Endothelial cell of umbilical vein (primary cell): ENCODE results near the gene RPL21. TPM values are rescaled to one million over a fixed set of nuclear protein-coding genes. Genes with fewer than 3 reads are reported as not detected.
A peak's percentile ranks its signal among the peaks of the same experiment; 100 is the strongest.

Source experiments
- BruUV-seq: library from RNA; stranded (reverse); fragments of 400-500 nt; replicated peaks from 2 replicates; lab custom pipeline; 2021; lab: Mats Ljungman, UMichigan
- CTCF ChIA-PET: fragments of 300-600, 350-600 bp; sonication (Branson Sonifier 250); formaldehyde crosslinking; loops from one replicate; lab custom pipeline; 2021; ENCODE audit warnings: antibody characterized with exemption, inconsistent platforms; lab: Charles Lee
- POLR2A ChIA-PET: fragments of 300-600, 350-600 bp; sonication (Branson Sonifier 250); formaldehyde crosslinking; loops from one replicate; lab custom pipeline; 2021; ENCODE audit warnings: antibody characterized with exemption, inconsistent platforms; lab: Charles Lee
- DNase-seq: peaks from one replicate; pipeline ENCODE4 v3.0.0-alpha.2; 2011; ENCODE audit warnings: low read depth, low spot score
- FAIRE-seq: peaks from 2 replicates; lab custom pipeline; 2011; peaks lifted over from hg19 to GRCh38; lab: Jason Lieb, UNC
- H2AFZ ChIP-seq: 2 replicates; pipeline ENCODE4 v1.6.0; 2012; ENCODE audit warnings: low read depth, low read length, control low read depth, inconsistent platforms
- H3K27ac ChIP-seq: 2 replicates; pipeline ENCODE4 v1.5.1; 2011; ENCODE audit warnings: low read depth, mild to moderate bottlenecking, control low read depth, low read length, moderate library complexity; ENCODE audit not compliant: insufficient read depth
- H3K27me3 ChIP-seq, 2 experiments: 2 replicates each; pipeline versions ENCODE4 v1.6.0 to v1.6.1; 2011; ENCODE audit warnings: low read length in 2 of 2, mixed read lengths in 1 of 2; ENCODE audit not compliant: control insufficient read depth in 2 of 2, insufficient read depth in 2 of 2
- H3K36me3 ChIP-seq, 2 experiments: 2 replicates in 1 of 2; 3 replicates in 1 of 2; pipeline ENCODE4 v1.5.1; 2011; ENCODE audit warnings: low read length in 2 of 2, mild to moderate bottlenecking in 1 of 2, moderate library complexity in 1 of 2; ENCODE audit not compliant: control insufficient read depth in 2 of 2, insufficient read depth in 2 of 2; ENCODE audit errors: extremely low read depth in 1 of 2
- H3K4me1 ChIP-seq: 3 replicates; pipeline ENCODE4 v1.5.1; 2011; ENCODE audit warnings: mild to moderate bottlenecking, low read length; ENCODE audit not compliant: control insufficient read depth, insufficient read depth; ENCODE audit errors: extremely low read depth
- H3K4me2 ChIP-seq: 2 replicates; pipeline ENCODE4 v1.6.1; 2011; ENCODE audit warnings: low read length, control low read depth, mixed read lengths; ENCODE audit not compliant: insufficient read depth
- H3K4me3 ChIP-seq, 3 experiments: fragments of 200-600 bp in 1 of 3; sonication (generic), shearing (Covaris generic) in 1 of 3; replicated peaks in 1 of 3; 2 replicates each; pipeline ENCODE4 v1.5.1; 2011 to 2016; ENCODE audit warnings: control low read depth in 3 of 3, low read length in 3 of 3, mild to moderate bottlenecking in 2 of 3, inconsistent platforms in 1 of 3, low read depth in 1 of 3, moderate library complexity in 1 of 3; ENCODE audit not compliant: insufficient read depth in 1 of 3
- H3K79me2 ChIP-seq: 2 replicates; pipeline ENCODE4 v1.6.0; 2012; ENCODE audit warnings: low read length, inconsistent platforms; ENCODE audit not compliant: control insufficient read depth, insufficient read depth
- H3K9ac ChIP-seq: replicated peaks from 2 replicates; pipeline ENCODE3; 2011; ENCODE audit warnings: low read length, control low read depth; ENCODE audit not compliant: insufficient read depth; ENCODE audit errors: extremely low read depth
- H3K9me1 ChIP-seq: replicated peaks from 3 replicates; pipeline ENCODE4 v1.6.0; 2011; ENCODE audit warnings: mild to moderate bottlenecking, low read length; ENCODE audit not compliant: control insufficient read depth, insufficient read depth; ENCODE audit errors: extremely low read depth
- H3K9me3 ChIP-seq: replicated peaks from 2 replicates; pipeline ENCODE4 v1.5.1; 2012; ENCODE audit warnings: low read length, inconsistent platforms; ENCODE audit not compliant: control insufficient read depth, insufficient read depth
- H4K20me1 ChIP-seq: replicated peaks from 2 replicates; pipeline ENCODE3; 2011; ENCODE audit warnings: mild to moderate bottlenecking, low read length; ENCODE audit not compliant: control insufficient read depth, insufficient read depth; ENCODE audit errors: extremely low read depth
- CTCF ChIP-seq, 2 donors: IDR thresholded peaks; 1 replicate in 1 of 2; 2 replicates in 1 of 2; pipeline ENCODE4 v1.5.1; 2011; ENCODE audit warnings: low read length in 2 of 2, mild to moderate bottlenecking in 2 of 2, moderate library complexity in 2 of 2, control low read depth in 1 of 2, inconsistent platforms in 1 of 2, low read depth in 1 of 2; ENCODE audit not compliant: insufficient read depth in 1 of 2; ENCODE audit errors: extremely low read depth in 1 of 2
- GATA2 ChIP-seq: IDR thresholded peaks from 2 replicates; pipeline ENCODE4 v1.7.0; 2011; ENCODE audit warnings: low read depth, mild to moderate bottlenecking, moderate library complexity, mixed read lengths, low read length; ENCODE audit not compliant: insufficient read length, insufficient read depth
- dilution Hi-C: fragments of 300-500 bp; cut with MboI; formaldehyde crosslinking; loops from one replicate; pipeline ENCODE4 v1.15.0; 2019; ENCODE audit warnings: low sequenced_read_pairs; ENCODE audit not compliant: extremely low pct_ligation_motif_present
- intact Hi-C: fragments of 100-400 bp; cut with micrococcal nuclease; formaldehyde crosslinking; loops from one replicate; pipeline ENCODE4 v1.10.0; 2022
- polyA plus RNA-seq, 4 experiments: library from polyadenylated mRNA; depleted of rRNA in 3 of 4; stranded (reverse) in 3 of 4; unstranded in 1 of 4; fragments of >200 nt; gene quantifications; 2 replicates each; pipeline versions ENCODE4 v1.2.1 to v1.2.3, GENCODE V29; 2011 to 2012; ENCODE audit warnings: missing spikeins in 1 of 4
- total RNA-seq: library from RNA; stranded (reverse); gene quantifications from 2 replicates; pipeline ENCODE4 v1.2.3, GENCODE V29; 2021

RPL21 gene
- total and polyA plus RNA-seq, 2 donors (not counting 3 experiments of a cell fraction or from before 2014, with no cell fraction given), result 585 to 871 TPM

- ChIA-PET CTCF (interaction anchor here (0.6 to 1.8 kb wide), 9 partner anchors 8 to 256 kb away, joined by 3 to 11 read pairs (median 3); no protein-coding TSS in a partner anchor), POLR2A (no interaction called here)
- Histone ChIP-seq H3K4me1 (no peaks in the 10 kb centered on the region), H3K27ac (no peak overlapping the region), H3K27me3 (peaks cover 2 to 3% of the 10 kb centered on the region in 2 experiments), H3K9me1 (no peaks in the 10 kb centered on the region), H4K20me1 (no peaks in the 10 kb centered on the region), H3K79me2 (no peaks in the 10 kb centered on the region), H3K4me2 (no peak overlapping the region), H3K36me3 (no peaks in the 10 kb centered on the region), H3K9ac (no peak overlapping the region), H2AFZ (no peak overlapping the region), H3K9me3 (no peaks in the 10 kb centered on the region), H3K4me3 (no peak overlapping the region)
- FAIRE-seq (no peak), DNase-seq (no peak)
- no peak for TF ChIP-seq CTCF (IDR thresholded peaks at IDR 0.05; ENCODE audit: extremely low read depth in 1 of 2, insufficient read depth in 1 of 2, low read depth in 1 of 2, low read length in 2 of 2)
- BruUV-seq, result no TSS peak
- intact Hi-C loops (loop anchor here (5.0 kb wide), 1 partner anchor 154 kb away; no protein-coding TSS in a partner anchor), dilution Hi-C loops (no loop called here)
Observed at GRCh38 chr13:27203186-27203585, 48.2 kb upstream of the RPL21 start.

DNA sequence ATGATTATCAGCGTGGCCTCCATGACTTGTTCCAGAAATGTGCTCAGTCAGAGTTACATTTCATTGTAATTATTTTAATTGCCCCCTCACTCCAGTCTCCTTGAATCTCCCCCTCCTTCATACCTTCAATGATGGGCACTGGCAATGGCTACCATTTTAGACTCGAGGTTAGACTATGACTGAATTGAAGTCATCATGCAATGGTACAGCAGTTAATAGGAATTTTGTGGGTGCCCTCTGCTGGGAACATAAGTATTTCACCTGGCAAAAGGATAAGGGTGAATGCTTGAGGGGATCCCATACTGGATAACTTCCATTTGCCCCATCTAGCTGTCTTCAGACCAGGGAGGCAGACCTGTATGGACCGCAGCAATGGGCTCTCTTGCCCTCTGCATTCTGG lies 47.5 kb upstream of the RPL21 start:
- peak; percentile 3 to 25 for TF ChIP-seq CTCF (IDR thresholded peaks at IDR 0.05; ENCODE audit: extremely low read depth in 1 of 2, insufficient read depth in 1 of 2, low read depth in 1 of 2, low read length in 2 of 2)
- TF ChIP-seq GATA2, result no peak
- Histone ChIP-seq H3K4me3 (no peak overlapping the region), H3K27me3 (peaks cover 2 to 3% of the 10 kb centered on the region in 2 experiments), H3K9me3 (no peaks in the 10 kb centered on the region), H3K9ac (no peak overlapping the region), H3K4me2 (no peak overlapping the region), H3K9me1 (no peaks in the 10 kb centered on the region), H3K4me1 (no peaks in the 10 kb centered on the region), H3K36me3 (no peaks in the 10 kb centered on the region), H3K27ac (no peak overlapping the region), H4K20me1 (no peaks in the 10 kb centered on the region), H3K79me2 (no peaks in the 10 kb centered on the region), H2AFZ (no peak overlapping the region)
- ChIA-PET CTCF (interaction anchor here (0.6 to 1.8 kb wide), 9 partner anchors 9 to 257 kb away, joined by 3 to 11 read pairs (median 3); no protein-coding TSS in a partner anchor), POLR2A (no interaction called here)
- FAIRE-seq, result no peak
- DNase-seq, result peak; percentile 41
- BruUV-seq, result no TSS peak
- dilution Hi-C loops (no loop called here), intact Hi-C loops (loop anchor here (1.0 to 5.0 kb wide), 2 partner anchors 153 to 219 kb away; no protein-coding TSS in a partner anchor)
